GM06990 (cell line): ENCODE measurements around the gene TMEM183A.

ENCODE experiments used
- DNase-seq: peaks from one replicate; pipeline ENCODE4 v3.0.0-alpha.2; 2011; ENCODE audit not compliant: insufficient read length; ENCODE audit errors: extremely low read depth
- H3K27me3 ChIP-seq: replicated peaks from 2 replicates; pipeline ENCODE4 v1.6.0; 2011; ENCODE audit warnings: low read length; ENCODE audit not compliant: control insufficient read depth, insufficient read depth
- H3K36me3 ChIP-seq: 2 replicates; pipeline ENCODE4 v1.5.1; 2011; ENCODE audit warnings: low read length; ENCODE audit not compliant: control insufficient read depth, insufficient read depth
- H3K4me3 ChIP-seq: replicated peaks from 2 replicates; pipeline ENCODE4 v1.5.1; 2011; ENCODE audit warnings: low read depth, mild to moderate bottlenecking, control low read depth, low read length
- TF ChIP-seq, protein P1 (sequence below): IDR thresholded peaks from 2 replicates; pipeline ENCODE4 v1.5.1; 2011; ENCODE audit warnings: low read length, control low read depth, mild to moderate bottlenecking, inconsistent platforms; ENCODE audit not compliant: insufficient read depth, poor library complexity, severe bottlenecking

TMEM183A gene

DNA sequence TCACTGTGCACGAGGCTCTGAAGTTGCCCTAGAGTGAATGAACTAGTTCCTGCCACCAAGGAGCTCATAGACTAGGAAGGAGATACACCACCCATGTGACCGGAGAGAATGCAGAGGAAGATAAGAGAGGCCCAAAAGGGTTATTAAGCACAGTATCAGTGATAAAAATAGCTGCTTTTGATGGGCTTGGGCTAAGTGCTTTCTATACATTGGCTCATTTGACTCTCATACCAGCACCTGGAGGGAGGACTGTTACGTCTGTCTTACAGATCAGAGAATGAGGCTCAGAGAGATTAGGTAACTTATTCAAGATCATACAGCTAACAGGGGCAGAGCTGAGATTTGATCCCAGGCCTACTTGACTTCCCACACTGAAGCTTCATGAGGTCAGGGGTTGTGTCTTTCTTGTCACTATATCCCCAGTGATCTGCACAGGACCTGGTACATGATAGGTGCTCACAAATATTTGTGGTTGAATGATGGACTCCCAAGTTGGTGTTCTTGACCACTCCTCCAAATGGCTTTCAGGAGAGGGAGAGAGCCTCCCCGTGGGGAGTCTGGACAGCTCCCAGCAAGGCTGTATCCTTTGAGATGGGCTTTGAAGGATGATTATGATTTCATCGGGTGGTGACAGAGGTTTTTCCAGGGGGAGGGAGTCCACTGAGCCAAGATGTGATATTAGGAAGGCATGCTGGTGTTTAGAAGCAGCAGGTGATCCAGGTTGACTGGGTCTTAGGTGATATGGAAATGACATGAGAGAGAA is 33.5 kb downstream of the TMEM183A start:
- TF ChIP-seq, protein P1, sequence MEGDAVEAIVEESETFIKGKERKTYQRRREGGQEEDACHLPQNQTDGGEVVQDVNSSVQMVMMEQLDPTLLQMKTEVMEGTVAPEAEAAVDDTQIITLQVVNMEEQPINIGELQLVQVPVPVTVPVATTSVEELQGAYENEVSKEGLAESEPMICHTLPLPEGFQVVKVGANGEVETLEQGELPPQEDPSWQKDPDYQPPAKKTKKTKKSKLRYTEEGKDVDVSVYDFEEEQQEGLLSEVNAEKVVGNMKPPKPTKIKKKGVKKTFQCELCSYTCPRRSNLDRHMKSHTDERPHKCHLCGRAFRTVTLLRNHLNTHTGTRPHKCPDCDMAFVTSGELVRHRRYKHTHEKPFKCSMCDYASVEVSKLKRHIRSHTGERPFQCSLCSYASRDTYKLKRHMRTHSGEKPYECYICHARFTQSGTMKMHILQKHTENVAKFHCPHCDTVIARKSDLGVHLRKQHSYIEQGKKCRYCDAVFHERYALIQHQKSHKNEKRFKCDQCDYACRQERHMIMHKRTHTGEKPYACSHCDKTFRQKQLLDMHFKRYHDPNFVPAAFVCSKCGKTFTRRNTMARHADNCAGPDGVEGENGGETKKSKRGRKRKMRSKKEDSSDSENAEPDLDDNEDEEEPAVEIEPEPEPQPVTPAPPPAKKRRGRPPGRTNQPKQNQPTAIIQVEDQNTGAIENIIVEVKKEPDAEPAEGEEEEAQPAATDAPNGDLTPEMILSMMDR = no peak
- no peak overlapping the region for H3K4me3 ChIP-seq

DNA sequence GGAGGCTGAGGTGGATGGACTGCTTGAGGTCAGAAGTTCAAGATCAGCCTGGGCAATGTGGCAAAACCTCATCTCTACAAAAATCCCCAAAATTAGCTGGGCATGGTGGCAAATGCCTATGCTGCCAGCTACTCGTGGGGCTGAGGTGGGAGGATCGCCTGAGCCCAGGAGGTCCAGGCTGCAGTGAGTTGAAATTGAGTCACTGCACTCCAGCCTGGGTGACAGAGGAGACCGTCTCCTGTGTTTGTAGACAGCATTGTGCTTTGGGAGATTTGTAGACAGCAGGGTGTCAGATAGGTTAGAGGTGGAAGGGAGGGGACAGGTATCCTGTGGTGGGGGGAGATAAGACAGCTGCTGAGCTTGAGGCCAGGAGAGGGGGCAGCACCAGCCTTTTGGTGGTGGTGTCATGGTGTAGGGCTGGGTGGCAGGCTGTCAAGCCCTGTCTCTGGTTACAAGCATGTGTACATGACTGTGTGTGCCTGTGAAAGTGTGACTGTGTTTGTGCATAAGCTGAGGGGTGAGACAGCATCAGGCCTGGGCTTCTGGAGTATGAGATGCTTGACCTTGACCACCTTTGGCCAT is 34.3 kb downstream of the TMEM183A start:
- DNase-seq = no peak
- no peaks in the 10 kb centered on the region for H3K27me3 ChIP-seq
- no peaks in the 10 kb centered on the region; the same call in 1 of the 2 replicates for H3K36me3 ChIP-seq
- H3K4me3 ChIP-seq = no peak overlapping the region
- TF ChIP-seq, protein P1 = no peak

More for the DNA sequence above, 33.5 kb downstream of the TMEM183A start:
- H3K27me3 ChIP-seq = no peaks in the 10 kb centered on the region
- no peak for DNase-seq
- no peaks in the 10 kb centered on the region; the same call in 1 of the 2 replicates for H3K36me3 ChIP-seq

DNA sequence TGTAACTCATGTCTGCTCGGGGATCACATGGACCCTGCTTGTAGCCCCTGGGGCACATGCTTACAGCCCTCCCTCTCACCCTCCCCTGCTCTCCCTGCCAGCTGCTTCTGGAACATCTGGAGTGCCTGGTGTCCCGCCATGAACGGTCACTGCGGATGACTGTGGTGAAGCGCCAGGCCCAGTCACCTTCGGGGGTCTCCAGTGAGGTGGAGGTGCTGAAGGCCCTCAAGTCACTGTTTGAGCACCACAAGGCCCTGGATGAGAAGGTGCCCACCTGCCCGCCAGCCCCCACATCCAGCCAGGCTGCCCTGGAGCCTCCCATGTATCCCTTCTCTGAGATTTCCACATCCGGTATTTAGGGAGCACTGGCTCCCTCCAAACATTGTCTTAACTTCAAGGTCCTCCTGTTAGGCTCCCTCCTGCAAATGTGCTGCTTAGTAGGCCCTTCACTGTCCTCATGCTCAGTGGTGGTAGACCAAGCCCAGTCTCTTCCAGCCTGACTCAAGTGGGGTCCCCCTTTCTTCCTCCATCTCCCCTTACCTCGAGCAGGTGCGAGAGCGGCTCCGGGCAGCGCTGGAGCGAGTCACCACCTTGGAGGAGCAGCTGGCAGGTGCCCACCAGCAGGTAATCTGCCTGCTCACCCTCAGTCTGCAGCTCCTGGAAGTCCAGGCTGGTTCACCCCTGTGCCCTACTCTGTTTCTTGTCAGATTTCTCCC is 36.8 kb downstream of the TMEM183A start:
- H3K4me3 ChIP-seq = no peak overlapping the region
- DNase-seq = no peak
- no peaks in the 10 kb centered on the region; the same call in 1 of the 2 replicates for H3K27me3 ChIP-seq
- H3K36me3 ChIP-seq = no peaks in the 10 kb centered on the region
- TF ChIP-seq, protein P1 = no peak

DNA sequence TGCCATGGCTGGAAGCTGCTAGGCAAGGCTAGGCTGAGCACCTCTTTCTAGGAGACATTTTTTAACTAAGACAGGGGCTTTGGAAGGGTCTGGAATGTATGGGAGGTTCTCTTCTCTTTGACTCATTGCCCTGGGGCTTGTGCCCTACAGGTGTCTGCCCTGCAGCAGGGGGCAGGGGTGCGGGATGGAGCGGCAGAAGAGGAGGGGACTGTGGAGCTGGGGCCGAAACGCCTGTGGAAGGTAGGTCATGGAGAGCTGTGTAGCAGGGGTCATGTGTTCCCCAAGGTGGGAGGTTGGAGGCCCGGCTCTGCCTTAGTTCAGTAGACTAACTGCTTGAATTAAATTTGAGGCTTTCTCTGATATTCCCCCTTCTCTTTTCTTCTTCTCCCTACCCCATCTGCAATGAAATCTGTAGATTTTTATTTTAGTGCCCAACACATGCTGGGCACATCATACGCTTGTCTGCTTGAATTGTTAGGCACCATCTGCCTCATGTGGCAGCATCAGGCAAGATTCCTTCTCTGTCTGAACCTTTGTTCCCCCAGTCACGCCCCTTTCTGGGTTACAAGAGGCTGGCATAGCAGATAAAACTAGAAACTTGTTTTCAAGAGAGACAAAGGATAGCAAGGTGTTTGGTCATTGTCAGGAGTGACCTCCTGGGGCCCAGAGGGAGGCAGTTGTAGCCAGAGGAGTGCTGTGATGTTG is 37.5 kb downstream of the TMEM183A start:
- TF ChIP-seq, protein P1 = no peak
- Histone ChIP-seq H3K4me3 (no peak overlapping the region), H3K36me3 (no peaks in the 10 kb centered on the region), H3K27me3 (no peaks in the 10 kb centered on the region; the same call in 1 of the 2 replicates)
- DNase-seq = no peak

DNA sequence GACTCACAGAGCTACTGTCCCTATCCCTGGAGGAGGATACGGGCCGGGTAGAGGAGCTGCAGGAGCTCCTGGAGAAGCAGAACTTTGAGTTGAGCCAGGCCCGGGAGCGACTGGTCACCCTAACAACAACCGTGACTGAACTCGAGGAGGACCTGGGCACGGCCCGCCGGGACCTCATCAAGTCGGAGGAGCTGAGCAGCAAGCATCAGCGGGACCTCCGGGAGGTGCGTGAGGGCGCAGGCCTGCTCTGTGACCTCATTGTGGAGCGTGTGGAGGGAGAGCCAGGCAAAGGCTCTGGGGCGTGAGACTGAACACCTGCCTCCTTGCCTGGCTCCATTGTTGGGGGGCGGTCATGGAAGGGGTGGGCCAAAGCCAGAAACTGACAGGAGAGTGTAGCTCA is 38.2 kb downstream of the TMEM183A start:
- H3K4me3 ChIP-seq = no peak overlapping the region
- no peak for DNase-seq
- no peaks in the 10 kb centered on the region; the same call in 1 of the 2 replicates for H3K27me3 ChIP-seq
- H3K36me3 ChIP-seq = no peaks in the 10 kb centered on the region
- TF ChIP-seq, protein P1 = no peak
